Thyroid gland (tissue), 4 donors: ENCODE measurements around the gene TENM3. TPM values are rescaled to one million over a fixed set of nuclear protein-coding genes. Genes with fewer than 3 reads are reported as not detected.

ENCODE experiments used
- DNase-seq, 2 donors: peaks; one replicate each; pipeline ENCODE4 v3.0.0-alpha.2; 2019
- H3K27ac ChIP-seq, 3 donors: fragments of 200-600 bp; sonication (generic); 1 replicate in 2 of 3; 2 replicates in 1 of 3; pipeline ENCODE4 v1.5.1; 2016 to 2019; ENCODE audit warnings: mild to moderate bottlenecking in 1 of 3, moderate library complexity in 1 of 3
- H3K27me3 ChIP-seq: fragments of 200-600 bp; sonication (generic); one replicate; pipeline ENCODE4 v1.5.1; 2019
- H3K36me3 ChIP-seq, 2 donors: fragments of 200-600 bp; sonication (generic); one replicate each; pipeline ENCODE4 v1.5.1; 2016 to 2019
- H3K4me1 ChIP-seq, 2 donors: fragments of 200-600 bp; sonication (generic); one replicate each; pipeline ENCODE4 v1.5.1; 2017 to 2019
- H3K4me3 ChIP-seq, 3 donors: fragments of 200-600 bp; sonication (generic); replicated peaks in 1 of 3; 1 replicate in 2 of 3; 2 replicates in 1 of 3; pipeline ENCODE4 v1.5.1; 2016; ENCODE audit warnings: mild to moderate bottlenecking in 1 of 3
- H3K9me3 ChIP-seq: fragments of 200-600 bp; sonication (generic); one replicate; pipeline ENCODE4 v1.5.1; 2017
- POLR2A ChIP-seq, 2 donors: fragments of 450-650 bp; IDR thresholded peaks; one replicate each; pipeline ENCODE4 v1.6.1; 2017; ENCODE audit warnings: antibody characterized with exemption in 2 of 2, mild to moderate bottlenecking in 2 of 2, moderate library complexity in 1 of 2
- WGBS, 2 donors: methylation state at CpG; one replicate each; pipeline ENCODE4 v1.1.5; 2017; 5-methylcytosine and 5-hydroxymethylcytosine counted together
- intact Hi-C: fragments of 100-400 bp; cut with DNase I; formaldehyde crosslinking; loops from one replicate; pipeline ENCODE4 v1.15.1; 2023
- total RNA-seq, 4 donors: library from RNA; depleted of rRNA; stranded (reverse); fragments of >200 nt; gene quantifications; one replicate each; pipeline ENCODE4 v1.2.3, GENCODE V29; 2016
- TF ChIP-seq, protein P1 (sequence below), 6 experiments: fragments of 200-600 bp in 3 of 6; fragments of 450-650 bp in 3 of 6; sonication (generic) in 3 of 6; IDR thresholded peaks; one replicate each; pipeline ENCODE4 v1.5.1; 2016 to 2019; ENCODE audit warnings: antibody characterized with exemption in 6 of 6, mild to moderate bottlenecking in 2 of 6, inconsistent platforms in 1 of 6, moderate library complexity in 1 of 6

TENM3 gene
- total RNA-seq, 4 donors from 2014 or later, result 41.8 to 82.2 (median 68.1) TPM

- Histone ChIP-seq H3K4me3 (no peak overlapping the region), H3K4me1 (peaks cover 0 to 11% of the 10 kb centered on the region in 2 donors), H3K9me3 (no peaks in the 10 kb centered on the region), H3K27me3 (no peaks in the 10 kb centered on the region), H3K36me3 (no peaks in the 10 kb centered on the region), H3K27ac (peak overlapping the region; percentile 13 to 81 (median 56))
- no peak for TF ChIP-seq POLR2A (IDR thresholded peaks at IDR 0.05)
- TF ChIP-seq, protein P1, sequence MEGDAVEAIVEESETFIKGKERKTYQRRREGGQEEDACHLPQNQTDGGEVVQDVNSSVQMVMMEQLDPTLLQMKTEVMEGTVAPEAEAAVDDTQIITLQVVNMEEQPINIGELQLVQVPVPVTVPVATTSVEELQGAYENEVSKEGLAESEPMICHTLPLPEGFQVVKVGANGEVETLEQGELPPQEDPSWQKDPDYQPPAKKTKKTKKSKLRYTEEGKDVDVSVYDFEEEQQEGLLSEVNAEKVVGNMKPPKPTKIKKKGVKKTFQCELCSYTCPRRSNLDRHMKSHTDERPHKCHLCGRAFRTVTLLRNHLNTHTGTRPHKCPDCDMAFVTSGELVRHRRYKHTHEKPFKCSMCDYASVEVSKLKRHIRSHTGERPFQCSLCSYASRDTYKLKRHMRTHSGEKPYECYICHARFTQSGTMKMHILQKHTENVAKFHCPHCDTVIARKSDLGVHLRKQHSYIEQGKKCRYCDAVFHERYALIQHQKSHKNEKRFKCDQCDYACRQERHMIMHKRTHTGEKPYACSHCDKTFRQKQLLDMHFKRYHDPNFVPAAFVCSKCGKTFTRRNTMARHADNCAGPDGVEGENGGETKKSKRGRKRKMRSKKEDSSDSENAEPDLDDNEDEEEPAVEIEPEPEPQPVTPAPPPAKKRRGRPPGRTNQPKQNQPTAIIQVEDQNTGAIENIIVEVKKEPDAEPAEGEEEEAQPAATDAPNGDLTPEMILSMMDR (IDR thresholded peaks at IDR 0.05), result no peak
- intact Hi-C loops, result no loop called here
- DNase-seq, result peak; percentile 63 to 64
These were observed 335.2 kb downstream of the TENM3 start for GRCh38 chr4:182578402-182578801.

DNA sequence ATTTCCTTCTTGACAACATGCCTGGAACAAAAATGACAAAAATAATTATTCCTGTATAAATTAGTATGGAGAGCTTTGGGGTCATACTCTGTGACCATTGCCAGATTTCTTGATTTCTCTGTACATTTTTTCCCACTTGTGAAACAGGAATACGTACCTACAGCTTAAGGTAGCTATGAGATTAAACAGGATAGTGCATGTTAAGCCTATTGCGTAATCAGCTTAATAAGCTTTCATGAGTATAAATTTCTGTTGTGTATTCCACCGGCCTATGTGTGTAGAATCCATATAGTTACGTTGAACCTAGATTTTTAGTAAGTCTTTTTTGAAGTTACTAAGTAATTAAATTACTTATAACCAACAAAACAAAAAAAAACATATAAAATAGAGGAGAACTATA is 339.0 kb downstream of the TENM3 start:
- WGBS, 2 donors, result 86 to 90% methylated on average over 4 of the region's 4 CpGs
- Histone ChIP-seq H3K36me3 (no peaks in the 10 kb centered on the region), H3K4me3 (no peak overlapping the region), H3K4me1 (peaks cover 0 to 11% of the 10 kb centered on the region in 2 donors), H3K9me3 (no peaks in the 10 kb centered on the region), H3K27me3 (no peaks in the 10 kb centered on the region), H3K27ac (no peak overlapping the region)
- no peak for DNase-seq
- TF ChIP-seq, protein P1 (IDR thresholded peaks at IDR 0.05), result no peak
- no peak for TF ChIP-seq POLR2A (IDR thresholded peaks at IDR 0.05)
- intact Hi-C loops, result no loop called here

DNA sequence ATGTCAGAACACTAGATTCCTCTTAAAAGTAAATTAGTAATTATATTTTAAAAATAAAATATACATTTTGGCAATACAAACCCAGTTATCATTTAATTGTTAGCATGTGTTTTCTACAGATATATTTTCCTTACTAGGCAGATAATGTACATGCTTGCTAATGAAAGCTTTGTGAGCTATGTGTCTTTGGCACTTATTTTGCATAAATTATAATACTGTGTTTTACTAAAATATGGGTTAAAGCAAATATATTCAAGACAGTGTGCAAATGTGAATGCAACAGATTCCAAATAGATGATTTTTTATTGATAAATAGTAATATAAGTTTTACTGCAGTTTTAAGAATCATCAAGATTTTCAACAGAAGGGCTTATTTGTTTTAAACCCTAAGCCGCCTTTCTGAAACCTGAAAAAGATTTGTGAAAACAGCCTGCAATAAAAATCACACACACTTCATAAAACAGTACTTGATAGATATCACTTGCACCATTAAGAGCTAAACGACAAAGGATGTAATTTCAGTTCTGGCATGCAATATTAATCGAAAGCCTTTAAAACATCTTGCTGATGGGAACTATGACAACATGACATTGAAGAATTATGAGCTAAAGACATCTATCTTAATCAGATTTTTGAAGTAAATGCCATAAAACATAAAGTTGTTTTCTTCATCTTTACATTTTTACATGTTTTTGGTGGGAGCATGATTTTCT is 340.7 kb downstream of the TENM3 start:
- Histone ChIP-seq H3K4me1 (peaks cover 0 to 3% of the 10 kb centered on the region in 2 donors), H3K27me3 (no peaks in the 10 kb centered on the region), H3K9me3 (no peaks in the 10 kb centered on the region), H3K27ac (no peak overlapping the region), H3K36me3 (no peaks in the 10 kb centered on the region), H3K4me3 (no peak overlapping the region)
- intact Hi-C loops, result no loop called here
- WGBS, 2 donors, result 83 to 85% methylated on average over 3 of the region's 3 CpGs
- no peak for DNase-seq
- no peak for TF ChIP-seq POLR2A (IDR thresholded peaks at IDR 0.05)
- TF ChIP-seq, protein P1 (IDR thresholded peaks at IDR 0.05), result no peak

GRCh38 chr4:182585321-182585720 is 342.1 kb downstream of the TENM3 start:
- DNase-seq, result no peak
- Histone ChIP-seq H3K36me3 (no peaks in the 10 kb centered on the region), H3K27ac (no peak overlapping the region), H3K9me3 (no peaks in the 10 kb centered on the region), H3K4me3 (no peak overlapping the region), H3K4me1 (no peaks in the 10 kb centered on the region), H3K27me3 (no peaks in the 10 kb centered on the region)
- TF ChIP-seq POLR2A (IDR thresholded peaks at IDR 0.05), result no peak
- TF ChIP-seq, protein P1 (IDR thresholded peaks at IDR 0.05), result no peak
- WGBS, 2 donors, result 76% methylated on average over 7 of the region's 7 CpGs
- intact Hi-C loops, result no loop called here

DNA sequence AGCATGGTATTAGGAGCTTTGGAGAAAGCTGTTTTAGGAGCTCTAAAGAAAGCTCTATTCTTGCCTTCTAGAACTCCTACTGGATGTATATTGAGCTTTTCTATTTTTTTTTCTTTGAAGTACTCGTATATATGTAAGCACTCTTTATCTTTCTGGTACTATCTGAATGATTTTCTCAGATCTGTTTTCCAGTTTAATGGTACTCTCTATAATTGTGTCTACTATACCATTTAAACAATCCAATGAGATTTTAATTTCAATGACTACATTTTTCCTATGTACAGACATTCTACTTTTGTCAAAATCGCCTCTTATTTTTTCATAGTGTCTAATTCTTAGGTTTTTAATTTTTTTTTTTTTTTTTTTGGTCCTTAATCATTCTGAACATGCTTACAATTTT is 345.9 kb downstream of the TENM3 start:
- 96 to 97% methylated on average over 2 of the region's 2 CpGs for WGBS, 2 donors
- no peak for DNase-seq
- H3K36me3 ChIP-seq, result no peaks in the 10 kb centered on the region
- no peak overlapping the region for H3K27ac ChIP-seq
- H3K9me3 ChIP-seq, result no peaks in the 10 kb centered on the region
- intact Hi-C loops, result no loop called here
- H3K27me3 ChIP-seq, result no peaks in the 10 kb centered on the region
- no peak overlapping the region for H3K4me3 ChIP-seq
- no peak for TF ChIP-seq POLR2A (IDR thresholded peaks at IDR 0.05)
- TF ChIP-seq, protein P1 (IDR thresholded peaks at IDR 0.05), result no peak
- peaks cover 4 to 6% of the 10 kb centered on the region in 2 donors for H3K4me1 ChIP-seq
